Measurements from ENCODE around the gene TMEM43.

TMEM43 gene

GRCh38 chr3:14152963-14153355, 28.1 kb downstream of the TMEM43 start:
- DNase-seq: no peak

- no peak for DNase-seq
These were observed 28.8 kb downstream of the TMEM43 start for GRCh38 chr3:14153663-14154062.

DNA sequence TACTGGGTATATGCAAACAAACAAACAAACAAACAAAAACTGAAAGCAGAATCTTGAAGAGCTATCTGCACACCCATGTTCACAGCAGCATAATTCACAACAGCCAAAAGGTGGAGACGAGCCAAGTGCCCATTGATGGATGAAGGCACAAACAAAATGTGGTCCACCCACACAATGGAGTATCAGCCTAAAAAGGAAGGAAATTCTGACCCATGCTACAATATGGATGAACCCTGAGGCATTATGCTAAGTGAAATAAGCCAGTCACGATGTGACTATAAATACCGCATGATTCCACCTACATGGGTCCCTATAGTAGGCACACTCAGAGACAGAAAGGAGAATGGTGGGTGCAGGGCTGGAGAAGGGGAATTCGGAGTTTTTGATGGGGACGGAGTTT, 29.4 kb downstream of the TMEM43 start:
- DNase-seq: no peak

- DNase-seq: no peak
These were observed 30.1 kb downstream of the TMEM43 start for GRCh38 chr3:14154895-14155440.

DNA sequence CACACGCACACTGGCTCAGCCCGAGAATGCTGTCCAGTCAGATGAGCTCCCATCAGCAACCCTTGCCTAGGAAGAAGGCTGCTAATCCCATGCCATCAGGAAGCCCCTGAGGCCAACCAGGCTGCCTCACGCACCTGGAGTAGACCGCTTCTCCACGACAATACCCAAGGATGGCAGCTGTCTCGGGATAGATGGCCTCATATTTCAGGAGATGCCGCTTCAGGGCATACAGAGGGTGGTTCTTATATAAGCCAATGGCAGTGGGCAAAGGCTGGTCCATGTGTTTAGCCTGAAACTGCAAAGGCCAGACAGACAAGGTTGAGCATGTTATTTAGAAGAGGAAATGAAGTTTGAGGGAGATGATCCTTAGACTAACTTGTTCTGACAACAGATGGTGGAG, 31.3 kb downstream of the TMEM43 start:
- no peak for DNase-seq

DNA sequence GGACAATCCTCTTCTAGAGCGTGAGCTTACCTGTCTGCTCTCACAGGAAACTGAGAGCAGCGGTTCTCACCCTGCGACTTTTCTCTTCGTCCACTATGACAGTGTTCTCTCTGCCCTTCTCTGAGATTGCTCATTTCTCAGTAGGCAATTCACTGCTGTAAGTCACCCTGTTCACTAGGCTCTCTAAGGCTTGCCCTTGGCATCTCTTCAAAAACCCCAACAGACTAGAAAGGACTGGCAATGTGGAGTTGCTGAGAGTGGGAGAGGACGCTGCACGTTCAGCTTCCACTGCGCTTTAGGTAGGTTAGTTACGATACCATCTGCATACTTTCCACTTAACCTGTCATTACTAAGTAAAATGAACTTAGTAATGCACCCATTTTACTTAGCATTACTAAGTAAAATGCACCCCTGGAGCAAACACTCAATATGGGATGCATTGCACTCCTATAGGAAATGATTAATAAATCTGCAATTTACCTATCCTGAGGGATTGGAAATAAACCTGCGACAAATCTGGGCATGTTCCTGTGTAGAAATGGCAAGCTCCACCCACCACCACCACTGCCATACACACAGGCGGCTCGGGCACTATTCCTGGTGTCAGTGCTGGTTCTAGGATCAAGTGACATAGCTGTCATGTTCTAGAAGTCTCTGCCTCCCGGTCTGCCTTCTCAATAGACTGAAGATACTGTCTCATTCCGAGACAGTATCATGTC, 32.1 kb downstream of the TMEM43 start:
- no peak for DNase-seq

GRCh38 chr3:14157951-14158350, 33.1 kb downstream of the TMEM43 start:
- no peak for DNase-seq

- DNase-seq: no peak
These were observed 33.5 kb downstream of the TMEM43 start for GRCh38 chr3:14158370-14158769.

DNA sequence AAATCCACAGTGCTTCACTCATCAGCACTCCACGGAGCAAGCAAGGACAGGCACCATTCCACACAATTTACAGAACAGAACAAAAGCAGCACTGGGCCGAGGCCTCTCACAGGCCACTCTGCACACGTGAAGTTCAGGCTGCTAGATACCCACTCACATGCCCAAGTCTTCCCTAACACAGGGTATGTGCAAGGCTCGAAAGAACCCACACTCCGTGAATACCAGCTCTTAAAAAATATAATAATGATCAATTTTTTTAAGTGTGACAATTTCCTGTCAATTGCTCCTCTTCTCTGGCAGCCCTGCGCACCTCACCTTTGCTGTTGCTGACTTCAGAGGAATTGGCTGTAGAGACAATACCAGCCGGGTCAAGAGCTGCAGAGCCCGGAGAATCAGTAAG, 34.6 kb downstream of the TMEM43 start:
- no peak for DNase-seq

GRCh38 chr3:14161282-14161681, 36.4 kb downstream of the TMEM43 start:
- DNase-seq: no peak

- DNase-seq: no peak
These were observed 37.3 kb downstream of the TMEM43 start for GRCh38 chr3:14162178-14162577.

DNA sequence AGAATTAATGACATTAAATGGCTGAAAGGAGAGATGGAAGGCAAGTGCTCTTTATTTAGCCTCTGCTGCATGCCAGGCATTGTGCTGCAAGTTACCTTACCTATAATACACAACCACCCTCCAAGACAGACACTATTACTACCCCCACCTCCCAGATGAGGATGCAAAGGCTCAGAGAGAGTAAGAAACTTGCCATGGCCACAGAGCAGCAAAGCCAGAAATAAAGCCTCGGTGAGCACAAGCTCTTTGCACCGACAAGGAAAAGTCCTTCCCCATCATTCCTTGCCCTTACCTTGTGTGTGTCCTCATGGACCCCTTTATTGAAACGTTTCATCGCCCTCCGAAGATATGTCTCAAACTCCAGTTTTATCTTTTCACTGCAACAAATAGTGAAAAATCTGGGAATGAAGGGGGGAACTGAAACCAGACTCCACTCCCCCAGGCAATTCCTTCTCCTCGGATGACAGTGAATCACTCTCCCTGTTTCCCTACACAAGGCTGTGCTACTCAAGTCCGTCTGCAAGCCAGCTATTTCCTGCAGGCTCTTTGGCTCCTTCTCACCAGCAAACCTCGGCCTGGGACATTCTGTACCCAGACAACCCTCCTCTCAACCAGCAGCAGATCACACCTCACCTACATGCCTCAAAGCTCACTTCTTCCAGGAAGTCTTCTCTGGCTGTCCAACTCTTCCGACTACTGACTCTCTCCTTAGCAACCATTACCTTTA, 42.2 kb downstream of the TMEM43 start:
- no peak for DNase-seq

DNA sequence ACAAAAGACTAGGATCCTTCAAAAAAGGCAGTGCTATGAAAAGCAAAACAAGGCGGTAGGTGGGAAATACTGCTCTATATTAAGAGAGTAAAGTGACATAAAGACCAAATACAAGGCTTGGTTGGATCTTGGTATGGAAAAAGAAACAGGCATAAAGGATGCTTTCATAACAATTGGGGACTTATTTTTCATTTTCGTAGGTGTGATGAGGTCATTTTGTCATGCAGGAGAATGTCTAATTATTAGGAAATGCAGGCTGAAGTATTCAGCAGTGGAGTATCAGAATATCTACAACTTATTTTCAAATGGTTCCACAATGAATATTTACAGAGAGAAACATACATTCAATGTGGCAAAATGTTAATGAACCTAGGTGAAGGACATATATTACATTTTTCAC, 44.6 kb downstream of the TMEM43 start:
- no peak for DNase-seq

DNA sequence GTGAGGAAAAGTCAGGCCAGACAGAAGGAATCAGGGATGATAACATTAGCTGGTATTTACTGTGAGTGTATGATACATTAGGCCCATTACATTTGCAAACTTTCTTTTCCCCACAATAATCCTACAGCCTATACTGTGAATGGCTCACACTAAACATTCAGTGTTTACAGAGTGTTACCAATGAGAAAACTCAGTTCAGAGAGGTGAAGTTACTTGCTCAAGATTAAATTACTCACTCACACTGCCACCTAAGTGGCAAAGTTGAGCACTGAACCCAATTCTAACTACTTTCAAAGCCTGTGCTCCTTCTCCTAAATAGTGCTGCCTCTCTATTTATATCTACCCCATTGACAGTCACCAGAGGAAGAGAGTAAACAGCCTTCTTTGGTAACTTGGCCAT, 45.0 kb downstream of the TMEM43 start:
- no peak for DNase-seq

DNA sequence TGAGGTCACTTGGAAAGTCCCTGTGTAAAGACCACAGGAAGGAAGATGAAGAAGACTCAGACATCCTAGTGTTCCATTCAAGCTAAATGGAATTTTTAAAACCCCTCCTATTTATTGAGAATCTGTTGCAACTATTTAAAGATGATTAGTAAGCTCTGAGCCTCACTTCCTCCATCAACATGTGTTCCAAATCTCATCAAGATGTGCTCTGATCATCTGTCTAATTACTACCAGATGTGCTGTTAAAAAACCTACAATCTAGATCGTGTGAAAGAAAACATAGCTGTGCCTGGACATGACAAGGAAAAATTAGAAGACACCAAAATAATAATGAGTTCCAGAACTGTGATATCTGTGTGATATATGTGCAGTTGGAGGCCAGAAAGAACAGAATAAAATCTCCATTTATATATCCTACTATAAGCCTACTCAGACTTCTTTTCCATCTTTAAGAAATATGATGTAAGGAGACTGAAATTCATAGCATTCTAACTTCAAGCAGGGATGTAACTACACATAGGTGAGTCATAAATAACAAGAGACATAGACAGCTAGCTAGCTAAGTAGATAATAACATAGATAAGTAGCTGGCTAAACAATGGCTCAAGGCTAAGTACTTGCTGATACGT, 45.8 kb downstream of the TMEM43 start:
- DNase-seq: no peak

GRCh38 chr3:14172496-14172895, 47.6 kb downstream of the TMEM43 start:
- no peak for DNase-seq

GRCh38 chr3:14174483-14174882, 49.6 kb downstream of the TMEM43 start:
- DNase-seq: no peak

DNA sequence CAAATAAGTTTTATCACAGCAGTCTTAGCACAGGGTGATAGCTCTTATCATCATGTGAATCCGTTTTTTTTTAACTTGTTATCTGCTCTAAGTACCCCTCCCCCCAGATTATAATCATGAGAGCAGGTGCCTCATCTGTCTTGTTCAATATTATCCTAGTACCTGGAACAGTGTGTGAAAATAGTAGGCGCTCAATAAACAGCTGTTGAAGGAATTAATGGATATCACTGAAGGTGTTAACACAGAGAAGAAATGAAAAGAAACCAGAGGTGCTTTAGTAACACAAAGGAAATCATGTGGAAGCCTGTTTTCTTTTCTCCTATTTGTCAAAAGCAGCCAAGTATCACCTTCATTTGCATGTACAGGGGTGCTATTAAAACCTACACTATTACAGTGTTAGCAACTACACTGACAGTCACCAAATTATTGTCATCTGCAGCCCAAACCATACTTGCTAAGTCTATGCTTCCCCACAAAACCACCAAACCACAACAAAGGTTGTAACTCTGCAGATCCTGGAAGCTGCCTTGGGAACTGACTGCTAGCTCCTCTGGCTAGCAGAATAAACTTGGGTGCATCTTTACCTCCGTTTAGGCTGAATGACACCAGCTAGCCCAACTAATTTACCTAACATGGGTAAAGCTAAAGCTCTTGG, 50.7 kb downstream of the TMEM43 start:
- no peak for DNase-seq

GRCh38 chr3:14177580-14178246, 52.9 kb downstream of the TMEM43 start:
- no peak for DNase-seq

DNA sequence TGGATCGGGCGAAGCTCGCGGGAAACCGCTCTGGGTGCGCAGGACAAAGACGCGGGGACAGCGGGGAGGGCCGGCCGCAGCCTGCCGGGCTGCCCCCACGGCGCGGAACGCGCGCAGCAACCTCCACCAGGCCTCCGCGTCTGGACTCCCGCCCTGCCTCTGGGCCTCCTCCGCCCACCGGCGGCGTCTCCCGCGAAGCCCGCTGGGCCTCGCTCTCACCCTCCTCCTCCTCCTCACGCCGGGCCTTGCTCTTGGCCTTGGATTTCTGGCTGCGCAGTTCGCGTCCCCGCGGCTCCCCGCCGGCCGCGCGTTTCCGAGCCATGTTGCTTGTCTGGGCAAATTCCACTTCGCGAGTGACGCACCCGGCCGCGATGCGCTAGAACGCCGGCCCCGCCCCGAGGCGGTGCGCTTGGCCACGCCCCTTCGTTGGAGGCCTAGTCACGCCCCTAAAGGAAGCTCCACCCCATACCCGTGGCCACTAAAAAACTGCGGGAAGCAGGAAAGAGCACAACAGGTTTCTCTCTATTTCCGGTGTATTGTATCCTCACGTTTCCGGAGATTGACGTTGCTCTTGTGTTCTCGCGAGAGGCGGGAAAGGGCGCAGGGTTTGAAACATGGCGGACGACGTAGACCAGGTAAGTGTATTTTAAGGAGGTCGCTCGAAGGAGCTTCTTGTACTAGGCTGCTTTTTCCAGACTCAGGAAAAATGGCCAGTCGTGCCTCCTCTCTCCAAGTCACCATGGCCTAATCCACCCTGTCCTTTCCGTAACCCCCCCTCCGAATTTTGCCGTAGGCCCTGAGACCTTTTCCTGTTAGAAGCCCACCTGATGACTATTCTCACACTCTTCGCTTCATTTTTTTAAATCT, 53.6 kb downstream of the TMEM43 start, which contains the start of the genes LSM3 and XPC:
TSS of gene LSM3 (plus strand) at position 571 of the 867 bp plus-strand sequence. CDS start at position 615, 44 bp downstream.
TSS of gene XPC (minus strand) at position 355 of the 867 bp plus-strand sequence. CDS start at position 322, 33 bp downstream.
- DNase-seq: peak; percentile 91

DNA sequence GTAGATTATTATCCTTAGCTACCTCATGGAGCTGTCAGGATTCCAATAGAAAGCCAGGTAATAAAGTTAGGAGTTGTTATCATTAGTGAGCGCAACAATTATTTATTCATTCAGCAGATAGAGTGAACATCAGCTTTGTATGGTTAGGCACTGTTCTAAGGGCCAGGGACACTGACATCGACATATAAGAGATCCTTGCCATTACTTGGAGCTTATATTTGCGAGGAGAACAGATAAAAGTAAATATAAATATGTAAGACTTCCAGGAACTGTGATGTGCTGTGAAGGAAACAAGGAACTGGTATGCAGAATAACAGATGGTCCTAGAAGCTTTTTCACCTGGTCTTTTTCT, 54.2 kb downstream of the TMEM43 start:
- DNase-seq: no peak

DNA sequence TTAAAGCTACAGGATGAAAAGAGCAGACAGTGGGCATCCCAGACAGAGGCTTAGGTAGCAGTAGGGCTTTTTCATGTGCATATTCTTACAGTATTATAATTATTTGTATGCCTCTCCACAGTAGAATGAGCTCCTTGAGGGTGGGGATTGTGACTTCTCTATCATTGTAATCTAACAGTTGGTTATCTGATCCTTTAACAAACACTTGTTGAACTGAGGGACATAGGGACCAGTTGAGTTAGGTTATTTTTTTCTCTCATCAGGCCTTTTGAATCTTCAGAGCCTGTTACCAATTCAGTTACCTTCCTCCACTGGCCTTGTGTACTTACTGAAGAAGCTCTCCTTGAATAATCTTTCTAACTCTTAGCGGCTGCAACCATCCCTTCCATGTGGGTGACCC, 54.9 kb downstream of the TMEM43 start:
- no peak for DNase-seq

Measured in NCI-H748 treated with DMSO at 0.1 percent for 48 hours (cell line).